KMS-11 (cell line): ENCODE data around the gene PER1.
"Not testable (repeated sequence)": the region's sequence is repeated elsewhere in the genome, so short reads cannot be mapped to it uniquely, and the experiment has no call there.

Experiments
- H2AFZ ChIP-seq: fragments of 200-600 bp; sonication (generic); 2 replicates; pipeline ENCODE4 v1.6.1; 2016; ENCODE audit warnings: antibody characterized with exemption, mixed run types, low read depth
- H3K27ac ChIP-seq: fragments of 200-600 bp; sonication (generic); 2 replicates; pipeline ENCODE4 v1.6.1; 2016; ENCODE audit warnings: mild to moderate bottlenecking, mixed run types
- H3K27me3 ChIP-seq: fragments of 200-600 bp; sonication (generic); 2 replicates; pipeline ENCODE4 v1.6.1; 2017; ENCODE audit warnings: mild to moderate bottlenecking, low read depth, mixed run types, moderate library complexity; ENCODE audit not compliant: insufficient read depth
- H3K36me3 ChIP-seq: fragments of 200-600 bp; sonication (generic); 2 replicates; pipeline ENCODE4 v1.6.1; 2017; ENCODE audit warnings: mild to moderate bottlenecking, mixed run types; ENCODE audit not compliant: insufficient read depth
- H3K4me1 ChIP-seq: fragments of 200-600 bp; sonication (generic); 2 replicates; pipeline ENCODE4 v1.6.1; 2016; ENCODE audit warnings: mild to moderate bottlenecking, low read depth, mixed run types; ENCODE audit not compliant: poor library complexity, severe bottlenecking
- H3K4me2 ChIP-seq: fragments of 200-600 bp; sonication (generic); 2 replicates; pipeline ENCODE4 v1.7.0; 2016; ENCODE audit warnings: mild to moderate bottlenecking, mixed run types
- H3K4me3 ChIP-seq: fragments of 200-600 bp; sonication (generic); IDR thresholded peaks from 2 replicates; pipeline ENCODE4 v1.6.1; 2017; ENCODE audit warnings: low read depth, low read length, mixed read lengths; ENCODE audit not compliant: insufficient read depth
- H3K79me2 ChIP-seq: fragments of 200-600 bp; sonication (generic); 2 replicates; pipeline ENCODE4 v1.6.1; 2016; ENCODE audit warnings: low read depth, mixed run types; ENCODE audit not compliant: insufficient read depth
- H3K9ac ChIP-seq: fragments of 200-600 bp; sonication (generic); 2 replicates; pipeline ENCODE4 v1.6.1; 2016; ENCODE audit warnings: mild to moderate bottlenecking, mixed run types
- H4K20me1 ChIP-seq: fragments of 200-600 bp; sonication (generic); 2 replicates; pipeline ENCODE4 v1.6.1; 2016; ENCODE audit warnings: mild to moderate bottlenecking, mixed run types; ENCODE audit not compliant: insufficient read depth
- TF ChIP-seq, protein P1 (sequence below): fragments of 200-600 bp; sonication (generic); conservative IDR thresholded peaks from 2 replicates; pipeline ENCODE4 v1.6.1; 2017; ENCODE audit warnings: low read depth, mild to moderate bottlenecking, antibody characterized with exemption, low read length, moderate library complexity, mixed read lengths

Gene PER1

DNA sequence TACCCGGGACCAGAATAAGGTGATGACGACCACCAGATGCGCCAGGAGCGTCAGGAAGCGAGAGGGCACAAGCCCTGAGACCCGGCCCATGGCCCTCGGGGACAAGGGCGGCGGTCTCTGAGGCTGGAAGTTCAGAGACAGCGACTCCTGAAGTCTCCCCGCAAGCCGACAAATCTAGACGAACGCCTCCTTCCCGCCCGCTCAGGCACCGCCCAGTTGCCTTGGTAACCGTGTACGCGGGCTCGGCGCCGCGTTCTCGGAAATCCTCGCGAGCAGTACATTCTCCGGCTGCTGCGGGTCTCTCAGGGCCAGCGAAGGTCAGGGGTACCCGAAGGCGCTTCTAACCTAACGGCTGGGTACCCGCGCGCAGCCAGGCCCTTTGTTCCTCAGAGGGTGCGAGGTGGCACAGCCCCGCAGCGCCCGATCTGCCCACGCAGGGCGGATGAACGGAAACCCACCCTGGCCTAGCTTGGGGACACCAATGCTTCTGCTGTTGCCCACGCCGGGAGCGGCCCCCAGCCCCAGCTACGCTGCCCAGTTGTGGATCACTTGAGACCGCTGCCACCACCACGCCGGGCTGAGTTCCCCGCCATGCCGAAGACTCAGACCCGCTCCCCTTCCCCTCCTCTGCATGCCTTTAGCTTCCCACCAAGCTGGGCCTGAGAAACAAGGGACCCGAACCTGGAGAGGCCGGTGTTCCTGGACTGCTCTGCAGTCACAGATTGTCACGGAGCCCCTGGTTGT, 24.2 kb upstream of the PER1 start, which contains the start of gene TMEM107:
Gene TMEM107, minus strand, starts transcription at position 184 of the 744 bp plus-strand sequence. Its CDS starts 94 bp downstream, at position 90.
- Histone ChIP-seq H3K36me3 (no peaks in the 10 kb centered on the region), H3K9ac (peak within 1 kb of the TSS; percentile 18; the same call in 1 of the 2 replicates), H3K4me3 (no peak within 1 kb of the TSS), H3K27ac (no peak within 1 kb of the TSS), H3K79me2 (no peaks in the 10 kb centered on the region), H4K20me1 (no peaks in the 10 kb centered on the region), H2AFZ (peak within 1 kb of the TSS; percentile 47; the same call in 1 of the 2 replicates), H3K27me3 (no peaks in the 10 kb centered on the region), H3K4me1 (no peaks in the 10 kb centered on the region), H3K4me2 (peak within 1 kb of the TSS; percentile 29; the same call in 1 of the 2 replicates)
- TF ChIP-seq, protein P1, sequence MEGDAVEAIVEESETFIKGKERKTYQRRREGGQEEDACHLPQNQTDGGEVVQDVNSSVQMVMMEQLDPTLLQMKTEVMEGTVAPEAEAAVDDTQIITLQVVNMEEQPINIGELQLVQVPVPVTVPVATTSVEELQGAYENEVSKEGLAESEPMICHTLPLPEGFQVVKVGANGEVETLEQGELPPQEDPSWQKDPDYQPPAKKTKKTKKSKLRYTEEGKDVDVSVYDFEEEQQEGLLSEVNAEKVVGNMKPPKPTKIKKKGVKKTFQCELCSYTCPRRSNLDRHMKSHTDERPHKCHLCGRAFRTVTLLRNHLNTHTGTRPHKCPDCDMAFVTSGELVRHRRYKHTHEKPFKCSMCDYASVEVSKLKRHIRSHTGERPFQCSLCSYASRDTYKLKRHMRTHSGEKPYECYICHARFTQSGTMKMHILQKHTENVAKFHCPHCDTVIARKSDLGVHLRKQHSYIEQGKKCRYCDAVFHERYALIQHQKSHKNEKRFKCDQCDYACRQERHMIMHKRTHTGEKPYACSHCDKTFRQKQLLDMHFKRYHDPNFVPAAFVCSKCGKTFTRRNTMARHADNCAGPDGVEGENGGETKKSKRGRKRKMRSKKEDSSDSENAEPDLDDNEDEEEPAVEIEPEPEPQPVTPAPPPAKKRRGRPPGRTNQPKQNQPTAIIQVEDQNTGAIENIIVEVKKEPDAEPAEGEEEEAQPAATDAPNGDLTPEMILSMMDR = no peak

DNA sequence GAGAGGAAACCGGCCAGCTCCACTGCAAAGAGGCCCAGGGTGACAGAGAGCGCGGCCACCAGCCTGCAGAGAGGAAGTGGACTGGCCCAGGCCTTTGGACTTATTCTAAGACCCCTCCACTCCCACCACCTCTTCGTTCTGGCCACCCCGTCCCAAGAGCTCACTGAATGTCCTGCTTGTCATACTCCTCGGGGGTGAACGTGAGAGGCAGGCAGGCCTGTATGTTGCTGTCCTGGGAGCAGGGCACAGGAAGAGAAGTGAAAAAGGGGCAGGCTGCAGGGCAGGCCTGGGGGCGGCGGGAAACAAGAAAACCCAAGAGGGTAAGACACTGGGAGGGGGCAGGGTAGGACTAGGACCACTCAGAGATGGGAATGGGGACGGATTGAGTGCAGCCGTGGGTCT, 23.6 kb upstream of the PER1 start:
- Histone ChIP-seq H3K4me1 (no peaks in the 10 kb centered on the region), H3K27me3 (no peaks in the 10 kb centered on the region), H2AFZ (no peak overlapping the region; the same call in 1 of the 2 replicates), H4K20me1 (no peaks in the 10 kb centered on the region), H3K36me3 (no peaks in the 10 kb centered on the region), H3K79me2 (no peaks in the 10 kb centered on the region), H3K4me2 (0 out of 2 replicates have a peak overlapping the region, but pooled peaks have one; percentile 29), H3K27ac (no peak overlapping the region), H3K9ac (no peak overlapping the region; the same call in 1 of the 2 replicates), H3K4me3 (no peak overlapping the region)
- TF ChIP-seq, protein P1 = no peak

DNA sequence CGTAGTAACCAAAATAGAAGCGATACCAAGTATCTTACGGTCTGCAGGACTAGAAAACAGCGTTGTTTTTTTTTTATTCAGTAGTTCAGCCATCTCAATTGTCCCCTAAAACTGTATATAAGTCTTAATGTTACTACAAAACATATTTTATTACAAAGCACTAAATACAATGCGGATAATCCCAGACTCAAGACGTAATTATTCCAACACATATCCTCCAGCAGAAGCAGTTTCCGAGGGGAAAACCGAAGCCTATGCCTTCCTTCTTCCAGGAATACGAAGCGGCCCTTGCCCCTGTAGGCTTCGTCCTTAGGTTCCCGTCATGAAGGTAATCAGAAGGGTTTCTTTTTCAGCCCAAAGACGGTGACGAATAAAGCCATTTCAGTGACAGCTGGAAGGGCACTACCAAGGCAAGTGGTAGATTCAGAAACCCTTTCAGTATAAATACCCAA, 21.7 kb upstream of the PER1 start:
- peak overlapping the region; percentile 51; the same call in 1 of the 2 replicates for H3K27ac ChIP-seq
- H3K4me3 ChIP-seq = no peak overlapping the region
- no peak overlapping the region; the same call in 1 of the 2 replicates for H2AFZ ChIP-seq
- TF ChIP-seq, protein P1 = no peak
- H3K27me3 ChIP-seq = no peaks in the 10 kb centered on the region
- no peaks in the 10 kb centered on the region for H3K79me2 ChIP-seq
- no peaks in the 10 kb centered on the region for H3K4me1 ChIP-seq
- H4K20me1 ChIP-seq = no peaks in the 10 kb centered on the region
- no peaks in the 10 kb centered on the region for H3K36me3 ChIP-seq
- no peak overlapping the region for H3K9ac ChIP-seq
- peak overlapping the region; percentile 21; the same call in 1 of the 2 replicates for H3K4me2 ChIP-seq

DNA sequence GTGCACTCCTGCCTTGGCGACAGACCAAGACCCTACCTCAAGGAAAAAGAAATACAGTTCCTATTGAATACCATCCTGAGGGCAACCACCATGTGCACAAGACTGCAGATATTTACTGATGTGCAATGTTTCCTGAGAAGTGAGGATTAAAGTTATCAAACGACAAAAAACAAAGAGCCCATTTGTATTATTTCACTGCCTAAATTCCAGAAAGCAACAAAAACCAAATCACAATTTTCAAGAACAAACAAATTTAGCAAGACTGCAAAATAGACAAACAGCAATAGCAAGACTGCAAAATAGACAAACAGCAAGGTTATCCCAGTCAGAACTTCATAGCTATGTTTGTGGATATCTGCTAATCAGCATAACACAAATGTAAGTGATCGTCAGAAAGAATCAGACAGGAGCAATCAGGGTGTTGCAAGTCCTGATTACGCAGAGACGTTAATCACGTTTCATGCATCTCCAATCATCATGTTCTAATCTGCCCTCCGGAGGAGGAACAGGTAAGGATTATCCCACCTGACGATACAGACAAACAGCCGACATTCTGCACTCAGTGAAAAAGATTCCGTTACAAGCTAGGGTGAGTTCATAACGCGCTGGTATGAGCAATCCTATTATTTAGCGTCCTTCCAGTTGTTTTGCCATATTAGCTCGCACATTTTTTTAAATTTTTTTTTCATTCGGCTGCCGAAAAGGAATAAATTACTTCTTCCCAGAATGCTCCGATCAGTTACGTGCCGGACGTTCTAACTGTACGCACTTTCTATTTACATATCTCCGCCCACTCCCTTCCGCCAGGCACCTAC, 21.1 kb upstream of the PER1 start:
- H2AFZ ChIP-seq = no peak overlapping the region; the same call in 1 of the 2 replicates
- H3K27me3 ChIP-seq = no peaks in the 10 kb centered on the region
- no peaks in the 10 kb centered on the region for H3K4me1 ChIP-seq
- no peaks in the 10 kb centered on the region for H3K36me3 ChIP-seq
- no peak overlapping the region for H3K4me3 ChIP-seq
- TF ChIP-seq, protein P1 = no peak
- H3K79me2 ChIP-seq = no peaks in the 10 kb centered on the region
- H3K27ac ChIP-seq = peak overlapping the region; percentile 51; the same call in 1 of the 2 replicates
- H3K9ac ChIP-seq = no peak overlapping the region
- no peaks in the 10 kb centered on the region for H4K20me1 ChIP-seq
- H3K4me2 ChIP-seq = peak overlapping the region; percentile 21; the same call in 1 of the 2 replicates

DNA sequence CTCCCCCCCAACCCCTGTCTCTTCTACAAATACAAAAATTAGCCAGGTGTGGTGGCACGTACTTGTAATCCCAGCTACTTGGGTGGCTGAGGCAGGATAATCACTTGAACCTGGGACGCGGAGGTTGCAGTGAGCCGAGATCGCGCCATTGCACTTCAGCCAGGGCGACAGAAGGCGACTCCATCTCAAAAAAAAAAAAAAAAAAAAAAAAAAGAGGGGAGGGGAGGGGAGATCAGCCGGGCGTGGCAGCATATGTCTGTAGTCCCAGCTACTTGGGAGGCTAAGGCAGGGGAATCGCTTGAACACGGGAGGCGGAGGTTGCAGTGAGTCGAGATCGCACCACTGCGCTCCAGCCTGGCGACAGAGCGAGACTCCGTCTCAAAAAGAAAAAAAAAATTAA, 18.0 kb upstream of the PER1 start:
- H3K9ac ChIP-seq, H3K27ac ChIP-seq, H3K27me3 ChIP-seq, H2AFZ ChIP-seq, H3K79me2 ChIP-seq, H3K4me3 ChIP-seq, H3K36me3 ChIP-seq, H4K20me1 ChIP-seq, H3K4me2 ChIP-seq, H3K4me1 ChIP-seq: not testable (repeated sequence)
